Thoracic aorta (tissue), 2 donors: ENCODE data around the gene NELFA. TPM values are rescaled to one million over a fixed set of nuclear protein-coding genes. Genes with fewer than 3 reads are reported as not detected.
"Not testable (repeated sequence)": the region's sequence is repeated elsewhere in the genome, so short reads cannot be mapped to it uniquely, and the experiment has no call there.

Source experiments
- ATAC-seq: fragments of 150-250 bp; one replicate; pipeline ENCODE4 v1.8.0; 2017; ENCODE audit warnings: low read depth; ENCODE audit not compliant: insufficient number of reproducible peaks, low FRiP score
- DNase-seq: peaks from one replicate; pipeline ENCODE4 v3.0.0-alpha.2; 2020; ENCODE audit warnings: low spot score
- H3K27ac ChIP-seq, 2 donors: fragments of 200-600 bp; sonication (generic); 1 replicate in 1 of 2; 2 replicates in 1 of 2; pipeline ENCODE4 v1.5.1; 2016; ENCODE audit warnings: mild to moderate bottlenecking in 2 of 2, moderate library complexity in 2 of 2
- H3K27me3 ChIP-seq: fragments of 200-600 bp; sonication (generic); replicated peaks from 2 replicates; pipeline ENCODE4 v1.6.0; 2016; ENCODE audit warnings: mild to moderate bottlenecking; ENCODE audit not compliant: insufficient read depth
- H3K36me3 ChIP-seq: fragments of 200-600 bp; sonication (generic); one replicate; pipeline ENCODE4 v1.5.1; 2016
- H3K4me1 ChIP-seq, 2 donors: fragments of 200-600 bp; sonication (generic); 1 replicate in 1 of 2; 2 replicates in 1 of 2; pipeline versions ENCODE4 v1.5.1 to v1.6.0; 2016; ENCODE audit warnings: low read depth in 2 of 2, mild to moderate bottlenecking in 1 of 2; ENCODE audit not compliant: control insufficient read depth in 1 of 2
- H3K4me3 ChIP-seq: fragments of 200-600 bp; sonication (generic); 2 replicates; pipeline ENCODE4 v1.5.1; 2016; ENCODE audit warnings: mild to moderate bottlenecking
- H3K9me3 ChIP-seq: fragments of 200-600 bp; sonication (generic); 2 replicates; pipeline ENCODE4 v1.5.1; 2016
- total RNA-seq, 2 donors: library from RNA; depleted of rRNA; stranded (reverse); fragments of >200 nt; gene quantifications; one replicate each; pipeline versions ENCODE4 v1.1.0 to v1.2.3, GENCODE V29; 2016
- TF ChIP-seq, protein P1 (sequence below): fragments of 200-600 bp; sonication (generic); IDR thresholded peaks from one replicate; pipeline ENCODE4 v1.5.1; 2019; ENCODE audit warnings: antibody characterized with exemption

The NELFA gene
- total RNA-seq, 2 donors from 2014 or later, result 26.7 to 36.1 TPM

DNA sequence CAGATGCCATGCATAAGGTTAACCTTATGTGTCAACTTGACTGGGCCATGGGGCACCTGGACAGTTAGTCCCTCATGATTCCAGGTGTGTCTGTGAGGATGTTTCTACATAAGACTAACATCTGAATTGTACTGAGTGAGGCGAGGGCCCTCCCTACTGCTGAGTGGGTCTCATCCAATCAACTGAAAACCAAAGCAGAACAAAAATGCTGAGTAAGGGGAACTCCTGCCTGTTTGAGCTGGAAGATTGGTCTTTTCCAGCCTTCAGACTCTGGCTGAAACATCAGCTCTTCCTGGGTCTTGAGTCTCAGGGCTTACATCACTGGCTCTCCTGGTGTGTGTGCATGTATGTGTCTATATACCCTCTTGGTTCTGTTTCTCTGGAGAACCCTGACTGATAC lies 13.8 kb downstream of the NELFA start:
- TF ChIP-seq, protein P1, sequence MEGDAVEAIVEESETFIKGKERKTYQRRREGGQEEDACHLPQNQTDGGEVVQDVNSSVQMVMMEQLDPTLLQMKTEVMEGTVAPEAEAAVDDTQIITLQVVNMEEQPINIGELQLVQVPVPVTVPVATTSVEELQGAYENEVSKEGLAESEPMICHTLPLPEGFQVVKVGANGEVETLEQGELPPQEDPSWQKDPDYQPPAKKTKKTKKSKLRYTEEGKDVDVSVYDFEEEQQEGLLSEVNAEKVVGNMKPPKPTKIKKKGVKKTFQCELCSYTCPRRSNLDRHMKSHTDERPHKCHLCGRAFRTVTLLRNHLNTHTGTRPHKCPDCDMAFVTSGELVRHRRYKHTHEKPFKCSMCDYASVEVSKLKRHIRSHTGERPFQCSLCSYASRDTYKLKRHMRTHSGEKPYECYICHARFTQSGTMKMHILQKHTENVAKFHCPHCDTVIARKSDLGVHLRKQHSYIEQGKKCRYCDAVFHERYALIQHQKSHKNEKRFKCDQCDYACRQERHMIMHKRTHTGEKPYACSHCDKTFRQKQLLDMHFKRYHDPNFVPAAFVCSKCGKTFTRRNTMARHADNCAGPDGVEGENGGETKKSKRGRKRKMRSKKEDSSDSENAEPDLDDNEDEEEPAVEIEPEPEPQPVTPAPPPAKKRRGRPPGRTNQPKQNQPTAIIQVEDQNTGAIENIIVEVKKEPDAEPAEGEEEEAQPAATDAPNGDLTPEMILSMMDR, result no peak
- no peak for DNase-seq
- ATAC-seq, result no peak
- no peak overlapping the region for H3K4me3 ChIP-seq
- H3K9me3 ChIP-seq, result no peaks in the 10 kb centered on the region
- no peaks in the 10 kb centered on the region for H3K4me1 ChIP-seq
- no peaks in the 10 kb centered on the region for H3K27me3 ChIP-seq
- no peak overlapping the region for H3K27ac ChIP-seq
- H3K36me3 ChIP-seq, result peaks cover 13% of the 10 kb centered on the region

- H3K4me3 ChIP-seq, H3K9me3 ChIP-seq, H3K27me3 ChIP-seq, DNase-seq, ATAC-seq, H3K4me1 ChIP-seq, H3K27ac ChIP-seq: not testable (repeated sequence)
- H3K36me3 ChIP-seq, result peaks cover 23% of the 10 kb centered on the region
These were observed 14.9 kb downstream of the NELFA start for GRCh38 chr4:1993718-1994516.

DNA sequence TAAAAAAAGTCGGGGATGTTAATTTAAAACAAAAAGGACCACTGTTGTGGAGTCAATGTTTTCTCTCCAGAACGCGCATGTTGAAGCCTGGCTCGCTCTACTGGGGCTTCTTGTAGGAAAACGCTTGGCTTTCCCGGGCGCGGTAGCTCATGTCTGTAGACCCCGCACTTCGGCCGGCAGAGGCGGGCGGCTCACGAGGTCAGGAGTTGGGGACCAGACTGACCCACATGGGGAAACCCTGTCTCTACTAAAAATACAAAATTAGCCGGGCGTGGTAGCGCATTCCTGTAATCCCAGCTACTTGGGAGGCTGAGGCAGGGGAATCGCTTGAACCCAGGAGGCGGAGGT lies 15.6 kb downstream of the NELFA start:
- ATAC-seq (no peak), DNase-seq (no peak)
- H3K27me3 ChIP-seq, result no peaks in the 10 kb centered on the region
- TF ChIP-seq, protein P1, result no peak
- H3K36me3 ChIP-seq, result peaks cover 29% of the 10 kb centered on the region
- no peaks in the 10 kb centered on the region for H3K4me1 ChIP-seq
- H3K9me3 ChIP-seq, result no peaks in the 10 kb centered on the region
- no peak overlapping the region for H3K27ac ChIP-seq
- H3K4me3 ChIP-seq, result no peak overlapping the region

GRCh38 chr4:1992468-1993168 lies 16.2 kb downstream of the NELFA start:
- DNase-seq (no peak), ATAC-seq (no peak)
- Histone ChIP-seq H3K27ac (no peak overlapping the region), H3K4me3 (no peak overlapping the region), H3K4me1 (no peaks in the 10 kb centered on the region), H3K9me3 (no peaks in the 10 kb centered on the region), H3K27me3 (no peaks in the 10 kb centered on the region), H3K36me3 (peaks cover 35% of the 10 kb centered on the region)
- TF ChIP-seq, protein P1, result no peak

- H3K27me3 ChIP-seq, result no peaks in the 10 kb centered on the region
- no peaks in the 10 kb centered on the region for H3K9me3 ChIP-seq
- DNase-seq (no peak), ATAC-seq (no peak)
- no peaks in the 10 kb centered on the region for H3K4me1 ChIP-seq
- H3K4me3 ChIP-seq, result no peak overlapping the region
- TF ChIP-seq, protein P1, result no peak
- peaks cover 42% of the 10 kb centered on the region for H3K36me3 ChIP-seq
- H3K27ac ChIP-seq, result no peak overlapping the region
These were observed 17.0 kb downstream of the NELFA start for GRCh38 chr4:1991596-1992434.
